ENCODE measurements around the gene RHCG.
A peak's percentile ranks its signal among the peaks of the same experiment; 100 is the strongest.
"Not testable (repeated sequence)": the region's sequence is repeated elsewhere in the genome, so short reads cannot be mapped to it uniquely, and the experiment has no call there.

The RHCG gene

GRCh38 chr15:89475661-89476060 is 20.7 kb downstream of the RHCG start:
- no peak for DNase-seq

GRCh38 chr15:89472785-89473256 is 23.6 kb downstream of the RHCG start:
- peak; percentile 51 for DNase-seq

DNA sequence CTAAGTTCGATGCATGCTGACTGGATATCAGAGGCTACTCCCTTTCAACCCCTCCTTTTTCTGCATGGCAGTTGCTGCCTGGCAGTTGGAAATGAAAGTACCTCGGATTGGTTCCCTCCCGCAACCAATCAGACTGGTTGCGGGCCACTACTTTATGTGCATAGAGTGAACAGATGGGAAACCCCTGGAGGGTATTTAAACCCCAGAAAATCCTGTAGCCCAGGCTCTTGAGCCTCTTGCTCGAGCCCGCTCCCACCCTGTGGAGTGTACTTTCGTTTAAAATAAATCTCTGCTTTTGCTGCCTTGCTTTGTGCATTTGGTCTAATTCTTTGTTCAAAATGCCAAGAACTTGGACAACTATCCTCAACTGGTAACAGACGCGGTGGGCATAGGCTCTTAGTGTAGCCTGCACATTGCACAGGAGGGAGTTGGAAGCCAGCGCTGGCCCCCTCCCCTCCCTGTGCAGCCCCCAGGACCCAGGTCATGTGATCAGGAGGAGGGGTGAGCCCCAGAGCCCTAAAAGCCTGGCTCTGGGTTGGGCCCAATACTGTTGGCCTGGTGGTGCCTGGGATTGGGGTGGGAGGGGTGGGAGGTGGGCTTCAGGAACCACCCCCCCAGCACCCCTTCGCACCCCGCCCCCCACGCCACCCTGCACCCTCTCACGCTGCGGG is 26.8 kb downstream of the RHCG start:
- DNase-seq: no peak

GRCh38 chr15:89468813-89469212 is 27.6 kb downstream of the RHCG start:
- not testable (repeated sequence) for DNase-seq

- DNase-seq: no peak
These were observed 33.3 kb downstream of the RHCG start for GRCh38 chr15:89463113-89463512.

DNA sequence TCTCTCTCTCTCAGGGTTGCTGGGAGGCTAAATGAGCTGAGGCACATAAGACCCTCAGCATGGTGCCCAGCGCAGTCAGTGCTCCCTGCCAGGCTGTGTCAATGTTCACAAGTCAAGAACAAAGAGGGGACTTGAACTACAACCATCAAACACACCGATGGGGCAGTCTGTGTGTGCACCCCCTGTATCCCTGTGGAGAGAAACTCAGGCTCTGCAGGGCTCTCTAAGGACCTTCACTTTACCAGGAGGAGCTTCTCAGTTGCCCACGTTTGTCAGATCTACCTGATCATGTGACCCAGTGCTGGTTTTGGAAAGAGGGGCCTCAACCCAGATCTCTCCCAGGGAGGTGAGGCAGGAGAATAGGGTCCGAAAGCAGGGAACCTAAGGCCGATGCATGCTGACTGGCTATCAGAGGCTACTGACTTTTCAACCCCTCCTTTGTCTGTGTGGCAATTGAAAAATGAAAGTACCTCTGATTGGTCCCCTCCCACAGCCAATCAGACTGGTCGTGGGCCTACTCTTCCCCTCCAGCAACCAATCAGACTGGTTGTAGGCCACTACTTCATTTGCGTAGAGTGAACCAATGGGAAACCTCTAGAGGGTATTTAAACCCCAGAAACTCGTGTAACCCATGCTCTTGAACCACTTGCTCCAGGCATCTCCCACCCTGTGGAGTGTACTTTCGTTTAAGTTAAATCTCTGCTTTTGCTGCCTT is 34.0 kb downstream of the RHCG start:
- DNase-seq: peak; percentile 17

- DNase-seq: no peak
These were observed 35.0 kb downstream of the RHCG start for GRCh38 chr15:89461386-89461785.

DNA sequence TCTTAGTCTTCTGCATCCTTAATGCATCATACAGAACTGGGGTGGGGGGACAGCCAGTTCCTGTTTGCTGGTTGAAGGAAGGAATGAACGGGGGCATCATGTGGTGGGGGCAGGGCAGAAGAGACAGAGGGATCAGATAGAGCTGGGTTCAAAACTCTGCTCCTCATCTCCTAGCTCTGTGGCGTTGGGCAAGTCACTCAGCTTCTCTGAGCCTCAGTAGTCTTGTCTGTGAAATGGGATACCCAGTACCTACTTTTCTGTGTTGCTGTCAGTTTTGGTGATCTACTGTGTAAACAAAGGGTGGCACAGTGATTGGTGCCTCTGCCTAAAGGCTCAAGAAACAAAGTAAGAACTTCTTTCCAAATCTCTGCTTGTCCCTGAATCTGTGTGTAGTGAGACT is 36.3 kb downstream of the RHCG start:
- DNase-seq: no peak

GRCh38 chr15:89459271-89460038 is 36.9 kb downstream of the RHCG start:
- DNase-seq: no peak

DNA sequence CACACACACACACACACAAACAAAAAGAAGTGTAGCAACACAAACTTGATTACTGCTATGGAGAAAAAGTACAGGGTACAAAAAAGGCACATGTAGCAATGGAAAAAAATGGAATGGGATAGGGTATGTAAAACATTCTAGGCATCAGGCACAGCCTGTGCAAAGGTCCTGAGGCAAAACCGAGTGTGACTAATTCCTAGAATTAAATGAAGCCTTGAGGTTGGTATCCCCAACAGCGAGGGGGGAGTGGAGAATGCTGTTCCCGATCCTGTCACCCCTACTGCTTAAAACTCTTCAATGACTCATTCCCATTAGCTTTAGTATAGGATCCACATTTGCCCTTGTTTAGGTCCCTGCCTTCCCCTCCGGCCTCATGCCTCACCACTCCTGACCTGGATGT is 37.9 kb downstream of the RHCG start:
- no peak for DNase-seq

- peak; percentile 25 for DNase-seq
These were observed 39.3 kb downstream of the RHCG start for GRCh38 chr15:89457086-89457485.

DNA sequence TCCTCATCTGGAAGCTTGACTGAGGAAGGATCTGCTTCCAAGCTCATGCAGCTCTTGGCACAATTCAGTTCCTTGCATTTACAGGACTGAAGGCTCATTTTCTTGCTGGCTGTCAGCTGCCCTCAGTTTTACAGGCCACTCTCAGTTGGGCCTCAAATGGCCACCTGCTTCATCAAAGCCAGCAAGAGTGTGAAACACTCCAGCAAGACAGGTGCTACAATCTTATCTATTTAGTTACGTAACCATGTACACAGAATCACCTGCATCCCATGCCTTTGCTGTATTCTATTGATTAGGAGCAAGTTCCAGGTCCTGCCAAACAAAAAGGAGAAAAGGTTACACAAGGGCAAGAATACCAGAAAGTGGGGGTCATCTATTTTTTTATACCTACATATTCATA is 40.8 kb downstream of the RHCG start:
- DNase-seq: no peak

- no peak for DNase-seq
These were observed 44.0 kb downstream of the RHCG start for GRCh38 chr15:89452330-89452836.

DNA sequence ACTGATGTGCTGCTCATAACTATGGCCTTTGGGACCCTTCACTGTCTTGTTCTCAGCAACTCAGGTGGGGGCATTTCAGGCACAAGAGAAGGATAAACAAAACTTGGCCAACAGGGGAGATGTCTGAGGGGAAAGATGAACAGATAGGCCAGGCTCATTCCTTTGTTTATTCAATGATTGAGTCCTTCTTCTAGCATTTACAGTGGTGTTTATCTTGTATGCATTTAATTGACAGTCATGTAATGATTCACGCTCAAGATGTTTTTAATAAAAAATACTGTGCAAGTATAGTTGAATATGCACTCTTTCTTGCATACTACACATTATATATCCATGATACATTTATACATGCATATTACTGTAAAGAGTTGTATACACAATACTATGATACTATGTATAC is 44.5 kb downstream of the RHCG start:
- DNase-seq: no peak

- DNase-seq: no peak
These were observed 46.0 kb downstream of the RHCG start for GRCh38 chr15:89450076-89451006.

GRCh38 chr15:89448825-89449224 is 47.6 kb downstream of the RHCG start:
- DNase-seq: no peak

- DNase-seq: no peak
These were observed 48.7 kb downstream of the RHCG start for GRCh38 chr15:89447676-89448075.

DNA sequence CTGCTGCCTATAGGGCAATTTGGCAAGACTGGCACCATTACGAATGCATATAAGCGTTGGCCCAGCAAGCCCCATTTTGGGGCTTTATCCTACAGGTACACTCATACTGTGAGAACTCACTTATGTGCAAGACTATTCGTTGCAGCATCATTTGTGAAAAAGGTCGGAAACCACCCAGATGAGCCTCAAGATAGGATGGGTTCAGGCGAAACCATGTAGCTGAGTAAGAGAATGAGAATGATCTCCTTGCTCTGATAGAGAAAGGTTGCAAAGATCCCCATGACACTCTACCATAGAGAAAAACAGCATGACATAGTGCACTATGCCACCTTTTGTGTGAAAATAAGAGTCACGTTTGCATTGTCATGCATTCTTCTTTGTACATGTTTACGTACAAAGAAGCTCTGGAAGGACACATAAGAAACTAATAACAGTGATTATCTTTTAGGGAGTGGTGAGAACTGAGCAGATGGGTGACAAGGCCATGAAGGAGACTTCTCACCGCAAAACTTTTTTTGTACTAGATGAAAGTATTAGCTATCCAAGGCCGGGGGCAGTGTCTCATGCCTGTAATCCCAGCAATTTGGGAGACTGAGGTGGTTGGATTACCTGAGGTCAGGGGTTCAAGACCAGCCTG is 50.0 kb downstream of the RHCG start:
- DNase-seq: no peak

- DNase-seq: no peak
These were observed 50.9 kb downstream of the RHCG start for GRCh38 chr15:89445518-89445917.

DNA sequence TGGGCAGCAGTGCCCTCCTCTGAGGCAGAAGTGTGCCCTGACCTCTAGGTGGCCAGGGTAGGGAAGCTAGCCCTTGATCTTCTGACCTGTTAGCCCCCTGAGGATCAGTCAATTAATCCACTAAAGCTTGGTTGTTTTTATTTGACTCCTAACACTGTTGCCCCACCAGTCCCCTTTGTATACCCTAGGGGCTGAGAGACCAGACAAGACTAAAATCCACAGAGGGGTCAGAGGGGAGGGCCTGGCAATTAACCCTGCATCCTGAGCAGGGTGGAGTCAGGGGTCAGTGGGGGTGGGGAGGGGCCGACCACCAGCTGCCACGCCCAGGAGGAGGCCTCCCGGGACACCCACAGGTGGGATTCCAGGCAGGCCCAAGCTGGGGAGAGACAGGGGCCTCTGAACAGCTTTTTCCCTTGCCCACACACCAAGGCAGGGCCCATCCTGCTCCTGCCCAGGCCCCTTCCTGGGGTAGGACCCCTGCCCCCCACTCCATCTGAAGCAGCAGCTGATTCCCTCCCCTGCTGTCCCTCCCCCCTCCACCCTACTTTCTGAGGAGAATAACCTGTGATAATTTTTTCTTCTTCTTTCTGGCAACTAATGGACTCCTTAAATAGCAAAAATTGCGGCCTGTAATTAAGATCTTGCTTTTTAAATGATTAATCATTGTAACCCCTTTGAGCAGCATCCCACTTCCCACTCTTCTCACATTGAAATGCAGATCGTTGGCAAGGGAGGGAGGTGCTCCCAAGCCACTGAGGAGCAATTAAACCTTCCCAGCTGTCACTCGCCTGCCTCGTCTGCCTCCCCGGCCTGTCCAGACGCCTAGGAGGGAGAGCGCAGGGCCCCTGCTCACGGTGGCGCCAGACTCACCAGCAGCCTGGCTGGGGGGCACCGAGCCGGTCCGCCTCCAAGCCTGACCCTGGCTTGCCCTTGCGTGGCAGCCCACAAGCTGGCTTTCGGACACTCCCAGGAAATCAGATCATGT is 51.9 kb downstream of the RHCG start:
- DNase-seq: no peak

All from fibroblast of skin of back (primary cell).